Activated CD4-positive, alpha-beta memory T cell treated with anti-CD3 and anti-CD28 coated beads, Interleukin-2, amount 10 ng/mL, durations not matched to agents 7 days and 5 days (primary cell): ENCODE results near the gene ABCG8. TPM values are rescaled to one million over a fixed set of nuclear protein-coding genes. Genes with fewer than 3 reads are reported as not detected.

ENCODE experiments used
- CTCF ChIA-PET: fragments of 350-600 bp; sonication (Branson Sonifier 250); formaldehyde crosslinking; loops from one replicate; lab custom pipeline; 2021; ENCODE audit warnings: antibody characterized with exemption, inconsistent platforms; lab: Charles Lee
- POLR2A ChIA-PET: fragments of 350-600 bp; sonication (Branson Sonifier 250); formaldehyde crosslinking; loops from one replicate; lab custom pipeline; 2021; ENCODE audit warnings: antibody characterized with exemption; lab: Charles Lee
- DNase-seq: peaks from one replicate; pipeline ENCODE4 v3.0.0-alpha.2; 2020
- H3K27ac Mint-ChIP-seq: one replicate; pipeline ENCODE4 v1.8.0; 2021; ENCODE audit warnings: mild to moderate bottlenecking, mixed read lengths
- H3K27me3 Mint-ChIP-seq: one replicate; pipeline ENCODE4 v1.8.0; 2021; ENCODE audit warnings: mixed read lengths
- H3K36me3 Mint-ChIP-seq: one replicate; pipeline ENCODE4 v1.8.0; 2021; ENCODE audit warnings: low read depth, mixed read lengths
- H3K4me1 Mint-ChIP-seq: one replicate; pipeline ENCODE4 v1.8.0; 2021; ENCODE audit warnings: mixed read lengths
- H3K4me3 Mint-ChIP-seq: one replicate; pipeline ENCODE4 v1.8.0; 2021; ENCODE audit warnings: mild to moderate bottlenecking, mixed read lengths
- H3K9me3 Mint-ChIP-seq: one replicate; pipeline ENCODE4 v1.8.0; 2021; ENCODE audit warnings: mixed read lengths
- total RNA-seq, 2 experiments: library from RNA; stranded (reverse); gene quantifications; one replicate each; pipeline ENCODE4 v1.2.3, GENCODE V29; 2021

ABCG8 gene
- total RNA-seq, result not detected

GRCh38 chr2:43838560-43839267 is at the start of gene ABCG8, which contains the start of gene ABCG5:
TSS of gene ABCG8 (plus strand) at chr2:43838971. CDS start at chr2:43839054, 83 bp downstream.
TSS of gene ABCG5 (minus strand) at chr2:43838839. CDS start at chr2:43838679, 160 bp downstream.
- ChIA-PET POLR2A (no interaction called here), CTCF (no interaction called here)
- peaks cover 10% of the 10 kb centered on the region for H3K27me3 Mint-ChIP-seq
- no peaks in the 10 kb centered on the region for H3K4me1 Mint-ChIP-seq
- no peak within 1 kb of the TSS for H3K4me3 Mint-ChIP-seq
- no peak within 1 kb of the TSS for H3K27ac Mint-ChIP-seq
- no peaks in the 10 kb centered on the region for H3K9me3 Mint-ChIP-seq
- H3K36me3 Mint-ChIP-seq, result no peaks in the 10 kb centered on the region
- no peak for DNase-seq

- Mint-ChIP-seq H3K9me3 (no peaks in the 10 kb centered on the region), H3K4me1 (no peaks in the 10 kb centered on the region), H3K27ac (no peak overlapping the region), H3K27me3 (no peaks in the 10 kb centered on the region), H3K36me3 (no peaks in the 10 kb centered on the region), H3K4me3 (no peak overlapping the region)
- DNase-seq, result no peak
- ChIA-PET CTCF (no interaction called here), POLR2A (interaction anchor here (0.7 kb wide), 1 partner anchor 21 kb away, joined by 3 read pairs; no protein-coding TSS in a partner anchor)
Observed at GRCh38 chr2:43790147-43790546, 48.6 kb upstream of the ABCG8 start.

- no peaks in the 10 kb centered on the region for H3K36me3 Mint-ChIP-seq
- ChIA-PET CTCF (no interaction called here), POLR2A (no interaction called here)
- H3K9me3 Mint-ChIP-seq, result no peaks in the 10 kb centered on the region
- no peaks in the 10 kb centered on the region for H3K27me3 Mint-ChIP-seq
- H3K4me3 Mint-ChIP-seq, result no peak overlapping the region
- H3K4me1 Mint-ChIP-seq, result no peaks in the 10 kb centered on the region
- H3K27ac Mint-ChIP-seq, result no peak overlapping the region
- no peak for DNase-seq
Observed at GRCh38 chr2:43791035-43791765, 47.6 kb upstream of the ABCG8 start.

- H3K9me3 Mint-ChIP-seq, result no peaks in the 10 kb centered on the region
- H3K27ac Mint-ChIP-seq, result no peak overlapping the region
- H3K27me3 Mint-ChIP-seq, result no peaks in the 10 kb centered on the region
- H3K4me3 Mint-ChIP-seq, result no peak overlapping the region
- no peaks in the 10 kb centered on the region for H3K4me1 Mint-ChIP-seq
- no peaks in the 10 kb centered on the region for H3K36me3 Mint-ChIP-seq
- DNase-seq, result no peak
- ChIA-PET POLR2A (no interaction called here), CTCF (no interaction called here)
Observed at GRCh38 chr2:43792653-43793052, 46.1 kb upstream of the ABCG8 start.

GRCh38 chr2:43794956-43795355 is 43.8 kb upstream of the ABCG8 start:
- Mint-ChIP-seq H3K27me3 (no peaks in the 10 kb centered on the region), H3K27ac (no peak overlapping the region), H3K36me3 (no peaks in the 10 kb centered on the region), H3K4me1 (no peaks in the 10 kb centered on the region), H3K4me3 (no peak overlapping the region), H3K9me3 (no peaks in the 10 kb centered on the region)
- no peak for DNase-seq
- CTCF ChIA-PET, result no interaction called here
- POLR2A ChIA-PET, result no interaction called here

GRCh38 chr2:43796206-43796605 is 42.6 kb upstream of the ABCG8 start:
- POLR2A ChIA-PET, result no interaction called here
- no peaks in the 10 kb centered on the region for H3K27me3 Mint-ChIP-seq
- no peaks in the 10 kb centered on the region for H3K9me3 Mint-ChIP-seq

GRCh38 chr2:43798300-43798699 is 40.5 kb upstream of the ABCG8 start:
- CTCF ChIA-PET, result no interaction called here
- no peak for DNase-seq
- Mint-ChIP-seq H3K4me3 (no peak overlapping the region), H3K36me3 (no peaks in the 10 kb centered on the region), H3K4me1 (no peaks in the 10 kb centered on the region), H3K27ac (no peak overlapping the region), H3K9me3 (no peaks in the 10 kb centered on the region), H3K27me3 (no peaks in the 10 kb centered on the region)
- POLR2A ChIA-PET, result no interaction called here

More at GRCh38 chr2:43796206-43796605, 42.6 kb upstream of the ABCG8 start:
- H3K36me3 Mint-ChIP-seq, result no peaks in the 10 kb centered on the region
- H3K4me3 Mint-ChIP-seq, result no peak overlapping the region
- CTCF ChIA-PET, result interaction anchor here (0.7 kb wide), 2 partner anchors 41 to 533 kb away, joined by 3 to 4 read pairs; no protein-coding TSS in a partner anchor
- DNase-seq, result no peak
- no peak overlapping the region for H3K27ac Mint-ChIP-seq
- no peaks in the 10 kb centered on the region for H3K4me1 Mint-ChIP-seq

- no peak for DNase-seq
- H3K27ac Mint-ChIP-seq, result no peak overlapping the region
- ChIA-PET CTCF (no interaction called here), POLR2A (no interaction called here)
- no peaks in the 10 kb centered on the region for H3K4me1 Mint-ChIP-seq
- no peak overlapping the region for H3K4me3 Mint-ChIP-seq
- no peaks in the 10 kb centered on the region for H3K36me3 Mint-ChIP-seq
- no peaks in the 10 kb centered on the region for H3K27me3 Mint-ChIP-seq
- H3K9me3 Mint-ChIP-seq, result no peaks in the 10 kb centered on the region
Observed at GRCh38 chr2:43800894-43801293, 37.9 kb upstream of the ABCG8 start.

GRCh38 chr2:43802135-43802534 is 36.6 kb upstream of the ABCG8 start:
- Mint-ChIP-seq H3K4me3 (no peak overlapping the region), H3K36me3 (no peaks in the 10 kb centered on the region), H3K4me1 (no peaks in the 10 kb centered on the region), H3K27ac (no peak overlapping the region), H3K9me3 (no peaks in the 10 kb centered on the region), H3K27me3 (no peaks in the 10 kb centered on the region)
- ChIA-PET POLR2A (no interaction called here), CTCF (interaction anchor here (0.7 kb wide), 1 partner anchor 24 kb away, joined by 7 read pairs; no protein-coding TSS in a partner anchor)
- no peak for DNase-seq

GRCh38 chr2:43803113-43803512 is 35.7 kb upstream of the ABCG8 start:
- ChIA-PET CTCF (interaction anchor here (0.6 kb wide), 1 partner anchor 42 kb away, joined by 3 read pairs; no protein-coding TSS in a partner anchor), POLR2A (no interaction called here)
- Mint-ChIP-seq H3K27me3 (no peaks in the 10 kb centered on the region), H3K4me3 (no peak overlapping the region), H3K9me3 (no peaks in the 10 kb centered on the region), H3K36me3 (no peaks in the 10 kb centered on the region), H3K27ac (no peak overlapping the region), H3K4me1 (no peaks in the 10 kb centered on the region)
- no peak for DNase-seq

- no peaks in the 10 kb centered on the region for H3K4me1 Mint-ChIP-seq
- POLR2A ChIA-PET, result no interaction called here
Observed at GRCh38 chr2:43806719-43807031, 32.1 kb upstream of the ABCG8 start.

GRCh38 chr2:43810452-43810851 is 28.3 kb upstream of the ABCG8 start:
- Mint-ChIP-seq H3K27ac (no peak overlapping the region), H3K27me3 (no peaks in the 10 kb centered on the region), H3K4me3 (no peak overlapping the region), H3K9me3 (no peaks in the 10 kb centered on the region), H3K36me3 (no peaks in the 10 kb centered on the region), H3K4me1 (no peaks in the 10 kb centered on the region)
- ChIA-PET POLR2A (no interaction called here), CTCF (no interaction called here)
- no peak for DNase-seq

More at GRCh38 chr2:43806719-43807031, 32.1 kb upstream of the ABCG8 start:
- no peak overlapping the region for H3K4me3 Mint-ChIP-seq
- no peaks in the 10 kb centered on the region for H3K9me3 Mint-ChIP-seq
- no peaks in the 10 kb centered on the region for H3K27me3 Mint-ChIP-seq
- H3K27ac Mint-ChIP-seq, result no peak overlapping the region
- H3K36me3 Mint-ChIP-seq, result no peaks in the 10 kb centered on the region
- DNase-seq, result no peak
- CTCF ChIA-PET, result no interaction called here

GRCh38 chr2:43810888-43811287 is 27.9 kb upstream of the ABCG8 start:
- Mint-ChIP-seq H3K4me1 (no peaks in the 10 kb centered on the region), H3K4me3 (no peak overlapping the region), H3K36me3 (no peaks in the 10 kb centered on the region), H3K27ac (no peak overlapping the region), H3K9me3 (no peaks in the 10 kb centered on the region), H3K27me3 (no peaks in the 10 kb centered on the region)
- POLR2A ChIA-PET, result interaction anchor here (0.6 kb wide), 1 partner anchor 21 kb away, joined by 3 read pairs; no protein-coding TSS in a partner anchor
- DNase-seq, result no peak
- CTCF ChIA-PET, result no interaction called here
